HG03025 (cell line): ENCODE results near the gene IFNAR2.
A peak's percentile ranks its signal among the peaks of the same experiment; 100 is the strongest.

Source experiments
- ATAC-seq: cut with Tn5 transposase; IDR thresholded peaks from one replicate; pipeline ENCODE4 v1.9.1; 2021; ENCODE audit warnings: mild to moderate bottlenecking, moderate library complexity; ENCODE audit not compliant: unreplicated experiment, low FRiP score

The IFNAR2 gene

DNA sequence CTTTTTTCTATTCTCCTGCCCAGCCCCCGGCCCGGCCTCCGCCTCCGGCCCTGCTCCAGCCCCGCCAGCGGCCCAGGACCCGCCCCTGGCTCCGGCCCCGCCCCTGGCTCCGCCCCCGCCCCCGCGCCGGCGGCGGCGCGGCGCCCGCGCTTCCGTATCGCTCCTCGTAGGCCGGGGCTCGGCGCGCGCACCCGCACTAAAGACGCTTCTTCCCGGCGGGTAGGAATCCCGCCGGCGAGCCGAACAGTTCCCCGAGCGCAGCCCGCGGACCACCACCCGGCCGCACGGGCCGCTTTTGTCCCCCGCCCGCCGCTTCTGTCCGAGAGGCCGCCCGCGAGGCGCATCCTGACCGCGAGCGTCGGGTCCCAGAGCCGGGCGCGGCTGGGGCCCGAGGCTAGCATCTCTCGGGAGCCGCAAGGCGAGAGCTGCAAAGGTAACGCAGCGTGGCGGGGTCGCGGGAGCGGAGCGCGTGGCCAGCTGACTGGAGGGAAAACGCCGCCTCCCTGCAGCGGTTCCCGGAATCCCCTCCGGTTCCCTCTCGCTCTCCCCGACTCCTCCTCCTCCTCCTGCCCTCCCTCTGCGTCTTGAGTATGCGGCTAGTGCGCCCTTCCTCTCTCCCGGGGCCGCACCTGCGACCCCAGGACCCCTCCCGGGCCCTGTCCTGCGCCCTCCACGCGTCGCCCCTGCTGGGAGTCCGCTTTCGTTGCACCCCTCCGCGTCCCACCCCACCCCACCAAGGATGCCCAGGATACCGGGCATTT, at the start of gene IFNAR2:
IFNAR2 (plus strand) TSS at position 155 of the 761 bp plus-strand sequence. CDS start 11,985 bp downstream, outside the sequence.
- ATAC-seq = peak; percentile 75

DNA sequence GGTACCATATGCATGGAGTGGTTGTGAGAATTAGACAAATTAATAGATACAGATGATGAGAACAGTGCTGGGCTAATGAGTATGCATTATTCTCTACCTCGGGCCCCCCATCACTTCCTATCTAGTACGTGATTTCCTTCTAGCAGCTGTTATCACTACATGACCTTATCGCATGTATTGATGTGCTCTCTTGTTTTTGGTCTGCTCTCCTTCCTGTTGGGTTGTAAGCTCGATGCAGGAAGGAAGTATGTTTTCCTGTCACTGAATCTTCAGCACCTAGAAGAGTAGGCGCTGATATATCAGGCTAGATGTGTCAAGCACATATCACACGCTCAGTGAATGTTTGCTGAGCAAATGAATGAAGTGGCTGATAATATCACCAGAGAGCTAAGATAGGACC, 43.9 kb upstream of the IFNAR2 start:
- no peak for ATAC-seq

DNA sequence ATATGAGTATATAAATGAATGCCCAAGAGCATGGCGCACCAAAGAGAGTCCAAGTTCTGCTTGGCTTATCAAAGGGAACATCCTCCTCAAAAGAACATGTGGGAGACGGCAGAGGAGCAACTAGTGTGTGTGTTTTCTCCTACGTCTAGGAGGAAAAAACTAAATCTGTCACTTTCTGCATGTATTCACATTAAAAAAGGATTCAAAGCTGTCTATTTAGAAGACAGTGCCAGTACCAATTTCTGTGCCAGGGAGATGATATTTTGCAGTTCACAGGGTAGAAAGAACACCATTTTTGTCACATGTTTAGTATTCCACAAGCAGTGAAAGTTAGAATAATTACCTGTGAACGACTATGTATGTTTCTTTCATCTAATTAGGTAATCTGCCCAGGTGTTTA, 42.5 kb upstream of the IFNAR2 start:
- ATAC-seq = no peak

DNA sequence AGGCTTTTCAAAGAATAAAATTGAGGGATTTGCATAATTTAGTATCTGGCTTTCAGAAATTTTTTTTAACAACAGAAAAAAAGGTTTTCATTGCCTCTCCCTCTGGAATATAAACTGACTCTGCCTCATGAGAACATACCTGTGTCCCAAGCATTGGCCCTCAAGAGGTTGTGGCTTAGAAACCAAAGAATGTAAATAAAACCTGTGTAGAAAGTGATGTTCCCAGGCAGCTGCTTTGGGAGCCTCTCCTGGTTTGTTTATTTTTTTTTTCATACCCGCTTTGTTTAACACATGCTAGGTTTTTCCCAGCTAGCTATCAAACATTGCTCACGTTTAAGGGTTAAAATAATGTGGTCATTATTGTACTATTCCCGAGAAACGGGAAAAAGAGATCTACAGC, 40.5 kb upstream of the IFNAR2 start:
- ATAC-seq = no peak

DNA sequence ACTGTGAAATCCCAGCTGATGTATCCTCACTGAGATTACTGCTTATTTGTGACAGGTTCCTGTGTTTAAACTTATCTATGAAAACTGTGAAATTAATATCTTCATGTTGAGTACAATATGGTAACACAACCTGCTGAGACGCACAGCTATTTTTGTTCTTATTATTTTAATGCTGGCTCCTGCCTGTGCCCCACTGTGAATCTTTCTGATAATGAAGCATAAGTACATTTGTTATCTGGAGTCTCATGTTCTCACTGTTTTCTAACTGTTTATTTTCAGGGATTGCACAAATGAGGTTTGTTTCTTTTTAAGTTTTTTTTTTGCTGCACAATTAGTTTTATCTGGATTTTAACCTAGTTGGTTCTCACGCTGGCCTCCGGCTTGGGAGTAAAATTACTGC, 39.9 kb upstream of the IFNAR2 start:
- ATAC-seq = no peak

DNA sequence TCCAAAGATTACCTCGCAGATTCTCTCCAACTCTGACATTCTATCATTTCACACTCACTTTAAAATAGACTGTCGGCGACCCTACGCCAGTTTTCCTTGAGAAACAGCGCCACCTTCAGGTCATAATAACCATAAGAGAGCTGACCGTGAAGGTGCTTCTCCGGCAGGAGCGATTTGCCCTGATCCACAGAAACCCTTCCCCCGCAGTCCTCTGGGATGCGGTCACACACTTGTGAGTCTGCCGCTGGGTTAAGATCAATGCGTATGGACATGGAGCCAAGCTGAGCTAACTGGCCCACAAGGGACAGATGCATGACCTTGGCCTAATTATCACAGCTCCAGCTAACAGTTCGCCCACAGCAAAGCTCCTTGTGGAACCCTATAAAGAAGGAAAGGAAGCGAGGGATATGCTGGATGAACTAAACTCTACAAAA, 32.8 kb upstream of the IFNAR2 start:
- ATAC-seq = no peak

DNA sequence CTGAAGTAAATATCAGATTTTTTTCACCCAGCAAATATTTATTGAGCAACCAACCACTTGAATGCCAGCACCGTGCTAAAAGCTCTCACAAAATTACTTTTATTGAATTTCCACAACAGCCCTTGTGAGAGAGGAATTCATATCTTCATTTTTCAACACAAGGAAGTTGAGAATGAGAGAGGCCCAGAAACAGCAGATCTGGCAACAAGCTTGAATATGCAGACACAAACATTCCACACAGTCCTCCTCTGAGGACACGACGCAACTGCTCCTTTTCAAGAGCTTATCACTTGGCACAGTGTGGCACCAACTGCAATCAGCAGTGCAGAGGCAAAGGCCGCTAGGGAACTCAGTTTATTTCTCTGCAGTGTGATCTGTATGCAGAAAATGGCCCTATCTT, 32.2 kb upstream of the IFNAR2 start:
- no peak for ATAC-seq

DNA sequence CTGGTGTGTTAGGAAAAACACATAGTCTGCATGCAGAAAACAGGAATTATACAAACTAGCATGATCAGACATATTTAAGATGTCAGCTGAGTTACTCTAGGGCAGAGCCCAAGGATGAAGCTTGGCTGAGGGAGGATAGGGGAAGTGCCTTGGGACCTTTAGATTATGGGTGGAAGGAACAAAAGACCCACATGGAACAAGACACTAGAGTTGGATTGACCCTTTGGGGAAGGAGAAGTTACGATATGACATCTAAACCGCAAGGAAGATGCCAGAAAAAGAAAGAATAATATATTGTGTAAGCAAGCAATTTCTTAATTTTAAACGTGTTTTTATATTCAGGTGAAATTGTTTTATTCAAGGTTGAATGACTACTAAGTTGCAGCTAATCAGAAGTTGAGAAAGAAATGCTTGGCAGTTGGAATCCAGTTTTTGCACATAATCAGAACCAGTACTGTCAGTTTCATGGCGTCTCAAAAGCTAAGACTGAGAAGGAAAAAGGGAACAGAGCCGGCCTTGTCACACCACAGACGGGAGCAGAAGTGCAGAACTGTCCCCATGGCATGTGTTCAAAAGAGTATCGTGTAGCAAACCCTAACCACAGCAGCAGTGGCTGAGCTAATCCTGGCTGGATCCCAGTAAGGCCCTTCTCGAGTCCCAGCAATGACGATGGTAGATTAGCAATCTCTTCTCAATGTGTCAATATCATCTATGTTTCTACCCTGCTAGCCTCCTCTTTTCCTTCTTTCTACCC, 31.2 kb upstream of the IFNAR2 start:
- no peak for ATAC-seq

DNA sequence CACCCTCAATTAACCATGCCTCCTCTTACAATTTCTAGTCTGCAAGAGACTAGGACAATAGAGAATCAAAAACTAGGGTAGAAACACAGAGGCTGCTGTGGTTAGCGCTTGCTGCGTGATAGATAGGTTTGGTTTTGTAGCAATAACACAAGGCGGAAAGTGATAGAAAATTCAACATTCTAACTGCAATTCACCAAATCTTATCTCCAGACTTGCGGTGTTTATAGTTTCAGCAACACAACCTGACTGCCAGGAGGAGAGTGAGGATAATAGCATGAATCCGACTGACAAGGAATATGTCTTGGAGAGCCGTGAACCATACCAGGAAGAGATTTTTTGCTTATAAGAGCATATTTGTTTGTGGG, 30.7 kb upstream of the IFNAR2 start:
- ATAC-seq = no peak

DNA sequence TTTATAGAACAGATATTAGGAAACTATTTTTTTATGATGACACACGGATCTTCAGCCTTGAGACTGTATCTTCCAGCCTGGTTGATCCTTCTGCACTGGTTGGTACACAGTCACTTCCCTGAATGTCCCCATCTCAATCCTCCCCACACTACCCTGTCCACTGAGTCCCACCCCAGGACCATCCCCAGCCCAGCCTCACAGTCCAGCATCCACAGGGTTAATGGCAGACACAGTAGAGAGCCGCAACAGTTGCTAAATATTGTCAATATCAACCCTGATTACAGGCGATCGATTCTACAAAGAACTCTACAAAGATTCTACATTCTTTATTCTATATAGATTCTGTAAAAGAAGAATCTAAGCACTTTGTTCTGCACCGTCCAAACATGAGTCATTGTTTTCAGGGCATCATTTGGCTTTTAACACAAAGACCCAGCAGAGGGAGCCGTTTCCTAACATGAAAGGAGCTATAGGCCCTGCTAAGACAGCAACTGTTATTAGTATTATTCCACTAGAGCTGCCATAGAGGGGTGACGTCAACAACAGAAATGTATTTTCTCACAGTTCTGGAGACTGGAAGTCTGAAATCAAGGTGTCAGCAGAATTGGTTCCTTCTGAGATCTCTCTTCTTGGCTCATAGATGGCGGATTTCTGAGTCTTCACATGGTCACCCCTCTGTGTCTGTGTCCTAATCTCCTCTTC, 30.1 kb upstream of the IFNAR2 start:
- peak; percentile 70 for ATAC-seq

DNA sequence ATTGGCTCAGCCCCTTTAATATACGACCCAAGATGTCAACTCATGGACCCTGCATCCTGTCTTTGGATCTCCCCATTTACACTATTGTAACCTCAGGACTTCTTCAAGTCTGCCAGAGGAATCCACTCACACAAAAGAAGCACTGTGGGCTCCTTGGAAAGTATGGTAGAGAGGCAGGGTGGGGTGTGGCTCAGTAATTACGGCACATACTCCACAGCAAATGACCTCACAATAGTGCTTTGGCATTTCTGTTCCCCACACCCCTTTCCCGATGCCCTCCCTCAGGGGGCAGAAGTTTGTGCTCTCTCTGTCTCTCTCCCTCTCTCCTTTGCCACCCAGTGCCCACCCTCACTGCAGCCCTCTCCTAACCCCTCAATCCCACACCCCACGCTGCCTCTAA, 27.8 kb upstream of the IFNAR2 start:
- no peak for ATAC-seq

DNA sequence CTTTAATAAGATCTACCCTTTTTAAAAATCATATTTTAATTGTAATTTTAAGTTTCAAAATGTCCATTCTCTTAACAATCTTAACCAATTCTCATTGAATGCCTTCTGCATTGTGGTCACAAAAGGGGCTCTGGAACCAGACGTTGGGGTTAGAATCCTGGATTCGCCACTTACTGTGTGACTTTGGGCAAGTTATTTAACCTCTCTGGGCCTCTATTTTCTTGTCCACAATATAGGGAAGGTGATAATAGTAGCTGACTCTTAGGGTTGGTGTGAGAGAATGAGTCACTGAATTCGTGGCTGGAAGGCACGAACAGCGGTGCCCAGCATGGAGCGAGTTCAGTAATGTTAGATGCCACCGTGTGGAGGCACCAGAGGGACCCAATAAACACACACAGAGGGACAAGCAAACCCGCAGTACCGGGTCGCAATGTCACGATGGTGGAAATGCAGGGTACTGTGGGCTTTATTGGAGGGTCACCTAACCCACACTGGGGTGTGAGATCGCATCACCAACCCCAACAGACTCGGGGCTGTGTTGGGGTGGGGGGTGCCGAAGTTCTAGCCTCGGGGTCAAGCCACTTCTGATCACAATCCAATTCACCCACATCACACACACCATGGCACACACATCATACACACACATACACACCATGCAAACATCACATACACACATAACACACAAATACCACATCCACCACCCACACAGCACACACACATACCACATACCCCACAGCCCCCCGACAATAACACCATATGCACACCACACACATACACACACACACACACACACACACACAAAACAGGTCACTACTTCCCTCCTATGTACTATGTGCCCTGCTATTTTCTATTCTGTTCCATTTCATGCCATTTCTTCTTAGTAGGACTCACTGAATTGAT, 27.0 kb upstream of the IFNAR2 start:
- no peak for ATAC-seq

DNA sequence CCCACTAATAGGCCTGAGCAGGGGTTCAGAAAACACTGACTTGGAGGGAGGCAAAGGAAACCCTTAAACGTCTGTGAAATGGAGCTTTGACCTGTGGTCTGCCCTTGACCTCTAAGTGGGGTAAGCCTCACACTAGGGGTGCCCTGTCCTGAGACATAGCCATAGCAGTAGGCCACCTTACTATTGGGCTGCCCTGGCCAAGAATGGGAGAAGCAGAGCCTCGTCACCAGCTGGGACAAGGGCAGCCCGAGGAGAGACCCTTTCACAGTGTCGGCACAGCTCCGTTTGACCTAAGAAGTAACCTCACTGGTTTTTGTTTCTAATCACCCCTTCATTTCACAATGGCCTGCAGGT, 26.4 kb upstream of the IFNAR2 start:
- ATAC-seq = no peak

DNA sequence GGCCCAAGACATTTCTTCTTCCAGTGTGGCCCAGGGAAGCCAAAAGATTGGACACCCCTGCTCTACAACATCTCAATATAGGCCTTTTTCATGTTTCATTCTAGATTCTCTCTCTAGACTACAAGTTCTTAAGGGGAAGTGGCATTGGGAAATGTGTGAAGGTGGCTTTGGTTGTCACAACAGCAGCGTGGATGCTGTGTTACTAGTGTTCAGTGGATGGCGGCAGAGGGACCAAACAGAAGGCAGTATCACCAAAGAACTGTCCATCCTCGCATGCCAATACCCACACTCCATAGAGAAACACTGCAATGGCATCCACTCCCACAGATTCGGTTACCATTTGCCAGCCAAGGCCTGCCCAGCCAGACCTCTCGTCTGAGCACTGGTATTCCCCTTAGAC, 24.3 kb upstream of the IFNAR2 start:
- ATAC-seq = no peak

DNA sequence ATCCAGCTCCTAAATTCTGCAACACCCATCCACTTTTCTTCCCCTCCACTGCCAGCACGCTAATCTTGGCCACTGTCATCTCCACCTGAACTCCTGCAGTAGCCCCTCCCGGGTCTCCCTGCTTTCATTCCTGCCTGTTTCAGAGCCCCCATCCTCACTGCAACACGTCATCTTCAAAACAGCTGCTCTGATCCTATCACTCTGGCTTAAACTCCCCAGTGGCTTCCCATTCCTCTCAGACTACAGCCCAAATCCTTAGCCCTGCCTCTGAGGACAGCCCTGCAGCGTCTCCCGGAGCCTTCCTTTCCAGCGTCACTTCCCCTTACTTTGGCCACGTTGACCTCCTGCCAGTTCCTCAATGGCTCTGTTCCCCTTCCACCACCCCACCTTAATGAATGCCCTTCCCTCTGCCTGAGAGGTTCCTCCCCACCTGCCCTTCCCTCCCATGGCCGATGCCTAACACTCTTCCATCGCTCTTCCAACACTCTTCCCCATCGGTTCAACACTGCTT, 22.9 kb upstream of the IFNAR2 start:
- ATAC-seq = no peak

DNA sequence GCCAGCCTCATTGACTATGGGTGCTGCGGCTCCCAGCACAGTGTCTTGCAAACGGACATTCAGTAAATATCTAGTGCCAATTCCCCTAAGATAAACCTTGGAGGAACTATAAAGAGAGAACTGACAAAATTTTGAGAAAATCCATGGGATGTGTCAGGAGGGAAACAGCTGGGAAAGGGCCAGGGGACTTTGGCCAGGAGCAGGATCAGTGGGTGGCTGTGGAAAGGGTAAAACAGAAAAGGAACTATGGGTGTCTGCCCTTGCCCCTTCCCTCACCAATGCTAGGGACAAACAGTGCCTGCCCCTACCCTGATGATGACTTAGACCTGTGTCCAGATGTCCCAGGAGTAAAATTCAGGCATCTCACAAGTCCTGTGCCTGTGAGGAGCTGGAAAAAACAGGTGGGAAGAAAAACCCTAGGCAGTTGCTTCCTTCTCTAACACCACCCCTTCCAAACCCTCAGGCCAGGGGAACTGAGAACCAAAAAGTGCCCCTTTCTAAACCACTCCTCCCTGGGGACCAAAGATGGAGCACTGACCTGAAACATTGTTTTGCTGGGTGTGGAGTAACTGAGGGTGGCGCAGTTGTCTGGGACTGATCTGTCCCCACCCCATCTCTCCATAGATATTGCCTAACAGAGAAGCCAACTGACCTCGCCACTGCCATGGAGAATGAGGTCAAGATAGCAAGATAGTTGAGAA, 22.1 kb upstream of the IFNAR2 start:
- no peak for ATAC-seq

DNA sequence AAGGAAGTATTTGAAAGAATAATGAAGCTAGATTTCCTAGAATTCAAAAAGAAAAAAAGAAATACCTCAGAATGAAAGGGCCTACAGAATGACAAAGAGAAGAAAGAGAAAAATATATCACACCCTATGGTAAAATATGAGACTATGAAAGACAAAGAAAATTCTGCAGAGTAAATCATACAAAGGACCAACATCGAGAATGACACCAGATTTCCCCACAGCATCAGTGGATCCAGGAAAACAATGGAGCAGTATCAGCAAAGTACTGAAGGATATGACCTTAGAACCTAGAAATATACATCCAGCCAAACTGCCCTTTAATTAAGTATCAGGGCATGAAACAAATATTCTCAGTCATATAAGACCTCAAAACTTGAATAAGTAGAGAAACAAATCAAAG, 21.2 kb upstream of the IFNAR2 start:
- no peak for ATAC-seq

DNA sequence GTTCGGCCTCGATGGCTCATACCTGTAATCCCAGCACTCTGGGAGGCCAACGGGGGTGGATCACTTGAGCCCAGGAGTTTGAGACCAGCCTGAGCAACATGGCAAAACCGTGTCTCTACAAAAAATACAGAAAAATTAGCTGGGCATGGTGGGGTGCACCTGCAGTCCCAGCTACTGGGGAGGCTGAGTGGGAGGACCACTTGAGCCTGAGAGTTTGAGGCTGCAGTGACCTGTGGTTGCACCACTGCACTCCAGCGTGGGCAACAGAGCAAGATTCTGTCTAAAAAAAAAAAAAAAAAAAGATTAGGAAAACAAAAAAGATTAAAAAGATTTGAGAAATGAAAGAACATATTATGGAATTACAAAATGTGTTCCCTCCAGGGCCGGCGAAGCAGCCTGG, 18.4 kb upstream of the IFNAR2 start:
- ATAC-seq = no peak

DNA sequence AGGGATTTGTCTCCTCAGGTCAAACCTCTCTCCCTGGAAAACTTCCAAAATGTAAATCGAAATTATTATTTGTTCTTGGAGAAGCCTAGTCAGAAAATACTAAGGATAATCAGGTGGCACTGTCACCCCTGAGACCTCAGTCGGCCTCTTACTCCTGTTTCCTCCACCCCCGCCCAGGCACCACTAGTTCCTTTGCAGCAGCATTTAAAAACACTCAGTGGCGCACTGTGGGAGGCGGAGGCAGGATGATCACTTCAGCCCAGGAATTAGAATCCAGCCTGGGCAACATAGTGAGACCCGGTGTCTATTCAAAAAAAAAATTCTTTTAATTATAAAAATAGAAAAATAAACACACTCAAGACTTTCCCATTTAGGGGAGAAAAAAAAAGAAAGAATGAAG, 18.0 kb upstream of the IFNAR2 start:
- no peak for ATAC-seq
